Fibroblast of skin of right biceps (primary cell): ENCODE data around the gene PHC3.

Experiments used
- DNase-seq: peaks from one replicate; pipeline ENCODE4 v3.0.0-alpha.2; 2013

The PHC3 gene

GRCh38 chr3:170189398-170190256 lies 8.1 kb upstream of the PHC3 start:
- no peak for DNase-seq

- DNase-seq, result no peak
These were observed 1.2 kb downstream of the PHC3 start for GRCh38 chr3:170180079-170180907.

GRCh38 chr3:170179432-170179831 lies 2.1 kb downstream of the PHC3 start:
- no peak for DNase-seq

- DNase-seq, result no peak
These were observed 2.9 kb downstream of the PHC3 start for GRCh38 chr3:170178651-170179050.

GRCh38 chr3:170171563-170171962 lies 10.0 kb downstream of the PHC3 start:
- DNase-seq, result no peak

- DNase-seq, result no peak
These were observed 16.8 kb downstream of the PHC3 start for GRCh38 chr3:170164717-170165116.

GRCh38 chr3:170163956-170164645 lies 17.4 kb downstream of the PHC3 start:
- DNase-seq, result no peak

GRCh38 chr3:170162630-170163029 lies 18.9 kb downstream of the PHC3 start:
- peak; percentile 17 for DNase-seq

GRCh38 chr3:170162052-170162451 lies 19.5 kb downstream of the PHC3 start:
- no peak for DNase-seq

- DNase-seq, result no peak
These were observed 21.6 kb downstream of the PHC3 start for GRCh38 chr3:170159933-170160332.

- DNase-seq, result no peak
These were observed 22.1 kb downstream of the PHC3 start for GRCh38 chr3:170159459-170159858.

GRCh38 chr3:170155604-170156003 lies 25.9 kb downstream of the PHC3 start:
- DNase-seq, result no peak

- no peak for DNase-seq
These were observed 26.9 kb downstream of the PHC3 start for GRCh38 chr3:170154569-170155143.

- DNase-seq, result peak; percentile 55
These were observed 27.4 kb downstream of the PHC3 start for GRCh38 chr3:170154084-170154483.

GRCh38 chr3:170151536-170151935 lies 30.0 kb downstream of the PHC3 start:
- no peak for DNase-seq

- no peak for DNase-seq
These were observed 32.5 kb downstream of the PHC3 start for GRCh38 chr3:170149016-170149415.

- DNase-seq, result no peak
These were observed 36.3 kb downstream of the PHC3 start for GRCh38 chr3:170145278-170145677.

GRCh38 chr3:170144437-170144843 lies 37.1 kb downstream of the PHC3 start:
- peak; percentile 13 for DNase-seq

GRCh38 chr3:170142373-170142772 lies 39.2 kb downstream of the PHC3 start:
- DNase-seq, result no peak

GRCh38 chr3:170137986-170138385 lies 43.5 kb downstream of the PHC3 start:
- peak; percentile 46 for DNase-seq

- no peak for DNase-seq
These were observed 49.2 kb downstream of the PHC3 start for GRCh38 chr3:170132335-170132734.

- DNase-seq, result no peak
These were observed 51.0 kb downstream of the PHC3 start for GRCh38 chr3:170130532-170130931.

- DNase-seq, result peak; percentile 23
These were observed 52.5 kb downstream of the PHC3 start for GRCh38 chr3:170128977-170129431.
